Stimulated activated CD4-positive, alpha-beta T cell treated with anti-CD3 and anti-CD28 coated beads, TNF-alpha, amount 100 ng/mL, for 48 hours (primary cell): ENCODE results near the gene HOXB2.
"Not testable (repeated sequence)": the region's sequence is repeated elsewhere in the genome, so short reads cannot be mapped to it uniquely, and the experiment has no call there.

Source experiments
- DNase-seq, 3 donors: peaks; one replicate each; pipeline ENCODE4 v3.0.0-alpha.2; 2020; ENCODE audit warnings: low read depth in 3 of 3

HOXB2 gene

GRCh38 chr17:48541036-48541576 lies 3.8 kb downstream of the HOXB2 start:
- DNase-seq: no peak

- DNase-seq: no peak
Measured at GRCh38 chr17:48540213-48540612, 4.7 kb downstream of the HOXB2 start.

GRCh38 chr17:48539177-48539576 lies 5.7 kb downstream of the HOXB2 start:
- no peak for DNase-seq

- DNase-seq: no peak
Measured at GRCh38 chr17:48537316-48537715, 7.6 kb downstream of the HOXB2 start.

GRCh38 chr17:48535793-48536559 lies 8.9 kb downstream of the HOXB2 start:
- not testable (repeated sequence) for DNase-seq

GRCh38 chr17:48532261-48532660 lies 12.6 kb downstream of the HOXB2 start:
- no peak for DNase-seq

GRCh38 chr17:48530887-48531272 lies 14.0 kb downstream of the HOXB2 start, which contains the start of gene HOXB1:
TSS of gene HOXB1 (minus strand) at chr17:48531011. CDS start at chr17:48530904, 107 bp downstream.
- DNase-seq: no peak

GRCh38 chr17:48530208-48530886 lies 14.6 kb downstream of the HOXB2 start:
- no peak for DNase-seq

GRCh38 chr17:48529683-48530009 lies 15.3 kb downstream of the HOXB2 start:
- DNase-seq: no peak

GRCh38 chr17:48528936-48529682 lies 15.8 kb downstream of the HOXB2 start:
- DNase-seq: no peak

- DNase-seq: no peak
Measured at GRCh38 chr17:48528153-48528935, 16.6 kb downstream of the HOXB2 start.

- no peak for DNase-seq
Measured at GRCh38 chr17:48527547-48527932, 17.4 kb downstream of the HOXB2 start.

- DNase-seq: no peak
Measured at GRCh38 chr17:48526608-48527546, 18.0 kb downstream of the HOXB2 start.

- DNase-seq: no peak
Measured at GRCh38 chr17:48523010-48523409, 21.9 kb downstream of the HOXB2 start.

GRCh38 chr17:48522031-48522653 lies 22.8 kb downstream of the HOXB2 start:
- no peak for DNase-seq

- no peak for DNase-seq
Measured at GRCh38 chr17:48520631-48521079, 24.3 kb downstream of the HOXB2 start.

- no peak for DNase-seq
Measured at GRCh38 chr17:48519427-48519826, 25.5 kb downstream of the HOXB2 start.

- DNase-seq: no peak
Measured at GRCh38 chr17:48517478-48517877, 27.4 kb downstream of the HOXB2 start.

- DNase-seq: no peak
Measured at GRCh38 chr17:48515925-48516900, 28.7 kb downstream of the HOXB2 start.
